Astrocyte of the spinal cord (primary cell): ENCODE results near the gene FAM177A1.
A peak's percentile ranks its signal among the peaks of the same experiment; 100 is the strongest.

Experiments
- DNase-seq: peaks from one replicate; pipeline ENCODE4 v3.0.0; 2011; ENCODE audit warnings: low read depth, low spot score
- H3K4me3 ChIP-seq: 2 replicates; pipeline ENCODE4 v1.5.1; 2011; ENCODE audit warnings: low read depth, mild to moderate bottlenecking, low read length, moderate library complexity
- in situ Hi-C: cut with HindIII; loops from 2 replicates; pipeline ENCODE4 v1.10.0; 2017; ENCODE audit warnings: low sequenced_read_pairs
- TF ChIP-seq, protein P1 (sequence below): IDR thresholded peaks from 2 replicates; pipeline ENCODE4 v1.5.1; 2012; ENCODE audit warnings: low read depth, mild to moderate bottlenecking, low read length, inconsistent platforms

FAM177A1 gene

DNA sequence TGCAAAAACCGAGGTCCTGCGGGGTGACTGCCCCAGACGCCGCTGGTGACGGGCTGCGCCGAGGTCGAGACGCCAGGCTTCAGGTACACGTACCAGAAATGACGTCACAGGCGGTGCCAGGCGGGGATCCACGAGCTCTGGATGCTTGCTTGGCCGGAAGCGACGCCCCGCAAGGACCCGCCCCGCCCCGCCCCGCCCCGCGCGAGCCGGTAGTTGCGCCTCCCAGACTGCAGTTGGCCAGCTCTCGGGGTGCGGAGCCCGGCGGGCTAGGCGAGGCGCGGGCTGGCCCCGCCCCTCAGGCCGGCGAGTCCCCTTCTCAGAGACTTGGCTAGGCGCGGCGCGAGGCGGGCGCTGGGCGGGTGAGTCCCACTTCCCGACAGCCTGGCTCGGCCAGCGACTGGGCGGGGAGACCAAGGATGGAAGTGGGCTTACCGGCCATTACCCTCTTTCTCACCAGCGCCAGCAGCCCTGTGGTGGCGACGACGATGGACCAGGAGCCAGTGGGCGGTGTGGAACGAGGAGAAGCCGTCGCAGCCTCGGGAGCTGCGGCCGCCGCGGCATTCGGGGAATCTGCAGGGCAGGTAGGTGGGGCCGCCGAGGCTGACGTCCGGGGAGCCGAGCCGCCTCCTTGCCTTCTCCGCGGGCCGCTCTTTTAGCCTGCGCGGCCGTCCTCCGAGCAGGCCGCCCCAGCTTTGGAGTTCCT, at the start of gene FAM177A1:
Gene FAM177A1 (plus strand): TSS at position 225 of the 703 bp plus-strand sequence. CDS start 192 bp downstream, at position 417.
- TF ChIP-seq, protein P1, sequence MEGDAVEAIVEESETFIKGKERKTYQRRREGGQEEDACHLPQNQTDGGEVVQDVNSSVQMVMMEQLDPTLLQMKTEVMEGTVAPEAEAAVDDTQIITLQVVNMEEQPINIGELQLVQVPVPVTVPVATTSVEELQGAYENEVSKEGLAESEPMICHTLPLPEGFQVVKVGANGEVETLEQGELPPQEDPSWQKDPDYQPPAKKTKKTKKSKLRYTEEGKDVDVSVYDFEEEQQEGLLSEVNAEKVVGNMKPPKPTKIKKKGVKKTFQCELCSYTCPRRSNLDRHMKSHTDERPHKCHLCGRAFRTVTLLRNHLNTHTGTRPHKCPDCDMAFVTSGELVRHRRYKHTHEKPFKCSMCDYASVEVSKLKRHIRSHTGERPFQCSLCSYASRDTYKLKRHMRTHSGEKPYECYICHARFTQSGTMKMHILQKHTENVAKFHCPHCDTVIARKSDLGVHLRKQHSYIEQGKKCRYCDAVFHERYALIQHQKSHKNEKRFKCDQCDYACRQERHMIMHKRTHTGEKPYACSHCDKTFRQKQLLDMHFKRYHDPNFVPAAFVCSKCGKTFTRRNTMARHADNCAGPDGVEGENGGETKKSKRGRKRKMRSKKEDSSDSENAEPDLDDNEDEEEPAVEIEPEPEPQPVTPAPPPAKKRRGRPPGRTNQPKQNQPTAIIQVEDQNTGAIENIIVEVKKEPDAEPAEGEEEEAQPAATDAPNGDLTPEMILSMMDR = no peak
- H3K4me3 ChIP-seq = peak within 1 kb of the TSS; percentile 93
- in situ Hi-C loops = no loop called here
- peak; percentile 99 for DNase-seq

- DNase-seq = no peak
- TF ChIP-seq, protein P1 = no peak
- no peak overlapping the region for H3K4me3 ChIP-seq
- in situ Hi-C loops = no loop called here
Observed at GRCh38 chr14:34997762-34998161, 48.3 kb upstream of the FAM177A1 start.

DNA sequence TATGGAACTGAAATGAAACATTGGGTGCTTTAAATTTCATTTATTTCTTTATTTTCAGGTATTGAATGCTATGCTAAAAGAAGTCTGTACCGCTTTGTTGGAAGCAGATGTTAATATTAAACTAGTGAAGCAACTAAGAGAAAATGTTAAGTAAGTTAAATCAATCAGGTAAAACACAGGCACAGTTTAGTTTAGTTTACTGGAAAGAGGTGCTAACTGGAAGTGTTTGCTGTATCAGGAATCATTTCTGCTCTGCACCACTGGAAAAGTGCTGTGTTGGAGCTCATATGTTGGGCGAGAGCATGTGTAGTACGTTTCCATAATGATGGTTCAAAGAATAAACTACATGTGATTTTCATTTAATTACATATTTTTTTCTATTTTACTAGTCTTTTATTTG, 46.6 kb upstream of the FAM177A1 start:
- H3K4me3 ChIP-seq = no peak overlapping the region
- no peak for DNase-seq
- in situ Hi-C loops = no loop called here
- TF ChIP-seq, protein P1 = no peak

DNA sequence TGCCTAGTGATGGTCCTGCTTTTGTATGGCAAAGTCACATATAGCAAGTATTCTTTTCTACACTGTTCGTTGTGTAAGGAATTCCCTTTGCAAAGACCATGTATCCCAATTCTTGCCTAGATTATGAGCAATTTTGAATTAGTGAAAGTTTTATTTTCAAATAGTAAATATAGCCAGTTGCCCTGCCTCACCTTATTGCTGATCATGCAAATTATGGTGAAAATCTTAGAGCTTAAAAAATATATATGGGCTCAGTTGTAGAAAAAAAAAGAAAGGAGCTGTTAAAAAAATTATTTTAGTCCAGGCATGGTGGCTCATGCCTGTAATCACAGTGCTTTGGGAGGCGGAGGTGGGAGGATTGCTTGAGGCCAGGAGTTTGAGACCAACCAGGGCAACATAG, 44.5 kb upstream of the FAM177A1 start:
- in situ Hi-C loops = no loop called here
- DNase-seq = no peak
- TF ChIP-seq, protein P1 = no peak
- no peak overlapping the region for H3K4me3 ChIP-seq

- TF ChIP-seq, protein P1 = no peak
- in situ Hi-C loops = no loop called here
- H3K4me3 ChIP-seq = no peak overlapping the region
- DNase-seq = no peak
Observed at GRCh38 chr14:35004839-35005238, 41.2 kb upstream of the FAM177A1 start.

GRCh38 chr14:35016568-35016967, 29.5 kb upstream of the FAM177A1 start:
- no peak for DNase-seq
- TF ChIP-seq, protein P1 = no peak
- no peak overlapping the region for H3K4me3 ChIP-seq
- in situ Hi-C loops = no loop called here

- in situ Hi-C loops = no loop called here
- TF ChIP-seq, protein P1 = no peak
- DNase-seq = no peak
Observed at GRCh38 chr14:35020713-35021112, 25.4 kb upstream of the FAM177A1 start.

More at GRCh38 chr14:35020713-35021112, 25.4 kb upstream of the FAM177A1 start:
- no peak overlapping the region for H3K4me3 ChIP-seq
